Keratinocyte (primary cell): ENCODE results near the gene ZNF526.

ENCODE experiments used
- CTCF ChIP-seq, 3 experiments: IDR thresholded peaks in 1 of 3; conservative IDR thresholded peaks in 1 of 3; optimal IDR thresholded peaks in 1 of 3; 2 replicates in 2 of 3; 3 replicates in 1 of 3; pipeline versions ENCODE3 to v1.5.1; 2011; ENCODE audit warnings: low read length in 3 of 3, mild to moderate bottlenecking in 3 of 3, moderate library complexity in 2 of 3, control low read depth in 1 of 3, inconsistent platforms in 1 of 3; ENCODE audit not compliant: insufficient read depth in 2 of 3; ENCODE audit errors: extremely low read depth in 1 of 3
- EZH2 ChIP-seq: IDR thresholded peaks from one replicate; pipeline ENCODE4 v1.6.1; 2012; ENCODE audit warnings: inconsistent platforms, mild to moderate bottlenecking, low read length, moderate library complexity

GRCh38 chr19:42191855-42192254 lies 28.3 kb upstream of the ZNF526 start:
- TF ChIP-seq CTCF (optimal IDR thresholded peaks at IDR 0.05 in 1 of 3, IDR thresholded peaks at IDR 0.05 in 1 of 3, conservative IDR thresholded peaks at IDR 0.05 in 1 of 3; ENCODE audit: extremely low read depth in 1 of 3, insufficient read depth in 2 of 3, low read length in 3 of 3) = no peak
- no peak for TF ChIP-seq EZH2
